HG02840 (cell line): ENCODE measurements around the gene OR4D6.

Experiments used
- ATAC-seq: cut with Tn5 transposase; IDR thresholded peaks from one replicate; pipeline ENCODE4 v1.9.1; 2021; ENCODE audit warnings: mild to moderate bottlenecking, moderate library complexity, moderate number of reproducible peaks; ENCODE audit not compliant: unreplicated experiment, low FRiP score

Gene OR4D6

GRCh38 chr11:59503276-59503675 lies 46.5 kb downstream of the OR4D6 start, which contains the start of gene OR4D11:
Gene OR4D11 (plus strand): TSS chr11:59503576. CDS start chr11:59503576, 0 bp downstream.
- ATAC-seq = no peak
